Fibroblast of the conjunctiva (primary cell): ENCODE data around the gene ASB13.
"Not testable (repeated sequence)": the region's sequence is repeated elsewhere in the genome, so short reads cannot be mapped to it uniquely, and the experiment has no call there.

ENCODE experiments used
- DNase-seq: peaks from one replicate; pipeline ENCODE4 v3.0.0-alpha.2; 2010; ENCODE audit warnings: low read depth

Gene ASB13

GRCh38 chr10:5604961-5605360 is 61.4 kb downstream of the ASB13 start:
- DNase-seq = no peak

- no peak for DNase-seq
Measured at GRCh38 chr10:5604236-5604925, 62.0 kb downstream of the ASB13 start.

GRCh38 chr10:5603848-5604170 is 62.6 kb downstream of the ASB13 start:
- DNase-seq = no peak

GRCh38 chr10:5603091-5603847 is 63.1 kb downstream of the ASB13 start:
- DNase-seq = no peak

- no peak for DNase-seq
Measured at GRCh38 chr10:5601826-5602495, 64.4 kb downstream of the ASB13 start.

GRCh38 chr10:5600908-5601307 is 65.5 kb downstream of the ASB13 start:
- DNase-seq = no peak

GRCh38 chr10:5599613-5600520 is 66.5 kb downstream of the ASB13 start:
- DNase-seq = no peak

- no peak for DNase-seq
Measured at GRCh38 chr10:5598085-5598690, 68.2 kb downstream of the ASB13 start.

GRCh38 chr10:5596611-5597341 is 69.6 kb downstream of the ASB13 start:
- no peak for DNase-seq

GRCh38 chr10:5595994-5596471 is 70.4 kb downstream of the ASB13 start:
- DNase-seq = peak; percentile 28

GRCh38 chr10:5595591-5595990 is 70.8 kb downstream of the ASB13 start:
- DNase-seq = no peak

GRCh38 chr10:5595095-5595494 is 71.3 kb downstream of the ASB13 start:
- no peak for DNase-seq

GRCh38 chr10:5594271-5595049 is 71.9 kb downstream of the ASB13 start:
- peak; percentile 22 for DNase-seq

- DNase-seq = not testable (repeated sequence)
Measured at GRCh38 chr10:5593347-5593746, 73.0 kb downstream of the ASB13 start.

- no peak for DNase-seq
Measured at GRCh38 chr10:5592070-5592469, 74.3 kb downstream of the ASB13 start.

GRCh38 chr10:5591336-5591824 is 75.0 kb downstream of the ASB13 start:
- DNase-seq = no peak

- DNase-seq = no peak
Measured at GRCh38 chr10:5590816-5591215, 75.6 kb downstream of the ASB13 start.

- no peak for DNase-seq
Measured at GRCh38 chr10:5589661-5590511, 76.5 kb downstream of the ASB13 start.
